PC-3 (cell line): ENCODE measurements around the gene TMEM170B. TPM values are rescaled to one million over a fixed set of nuclear protein-coding genes. Genes with fewer than 3 reads are reported as not detected.

Source experiments
- ATAC-seq: fragments of 200-7000 bp; cut with Tn5 transposase; 2 replicates; pipeline ENCODE4 v1.9.1; 2020; ENCODE audit warnings: mild to moderate bottlenecking, moderate library complexity
- BruUV-seq: library from RNA; stranded (reverse); fragments of 400-500 nt; replicated peaks from 2 replicates; lab custom pipeline; 2021; lab: Mats Ljungman, UMichigan
- CTCF ChIA-PET: fragments of 300-600 bp; sonication (Branson Sonifier 250); formaldehyde crosslinking; loops from one replicate; lab custom pipeline; 2022; ENCODE audit warnings: antibody characterized with exemption; lab: Charles Lee
- POLR2A ChIA-PET: fragments of 300-600 bp; sonication (Branson Sonifier 250); formaldehyde crosslinking; loops from one replicate; lab custom pipeline; 2022; ENCODE audit warnings: antibody characterized with exemption; ENCODE audit not compliant: unreplicated experiment; lab: Charles Lee
- DNase-seq: peaks from one replicate; pipeline ENCODE4 v3.0.0-alpha.2; 2015
- H2AFZ ChIP-seq: fragments of 300-600 bp; sonication (generic); 2 replicates; pipeline ENCODE4 v1.6.0; 2016; ENCODE audit warnings: antibody characterized with exemption, low read length
- H3F3A ChIP-seq: fragments of 300-600 bp; sonication (generic); one replicate; pipeline ENCODE4 v1.6.0; 2017; ENCODE audit warnings: antibody characterized with exemption, low read length, control low read depth, mild to moderate bottlenecking; ENCODE audit not compliant: unreplicated experiment
- H3K27ac ChIP-seq: fragments of 300-600 bp; sonication (generic); 2 replicates; pipeline ENCODE4 v1.5.1; 2016; ENCODE audit warnings: mild to moderate bottlenecking, low read length
- H3K27me3 ChIP-seq: fragments of 300-600 bp; sonication (generic); 2 replicates; pipeline ENCODE4 v1.6.1; 2016; ENCODE audit warnings: low read length, mixed read lengths
- H3K36me3 ChIP-seq: fragments of 300-600 bp; sonication (generic); 2 replicates; pipeline ENCODE4 v1.6.1; 2016; ENCODE audit warnings: low read depth, mixed run types, low read length, mixed read lengths
- H3K4me1 ChIP-seq: fragments of 300-600 bp; sonication (generic); 2 replicates; pipeline ENCODE4 v1.5.1; 2016; ENCODE audit warnings: low read length; ENCODE audit not compliant: insufficient read depth
- H3K4me2 ChIP-seq: fragments of 300-600 bp; sonication (generic); 2 replicates; pipeline ENCODE4 v1.6.0; 2016; ENCODE audit warnings: low read length
- H3K4me3 ChIP-seq: fragments of 300-600 bp; sonication (generic); 2 replicates; pipeline ENCODE4 v1.5.1; 2016; ENCODE audit warnings: mild to moderate bottlenecking, low read length, mixed read lengths
- H3K79me2 ChIP-seq: fragments of 300-600 bp; sonication (generic); 2 replicates; pipeline ENCODE4 v1.6.1; 2017; ENCODE audit warnings: low read length, mixed read lengths
- H3K9ac ChIP-seq: fragments of 300-600 bp; sonication (generic); 2 replicates; pipeline ENCODE4 v1.6.0; 2016; ENCODE audit warnings: mild to moderate bottlenecking, low read length
- H3K9me2 ChIP-seq: fragments of 300-600 bp; sonication (generic); replicated peaks from 2 replicates; pipeline ENCODE4 v1.6.1; 2016; ENCODE audit warnings: mixed run types, low read length, mixed read lengths
- H3K9me3 ChIP-seq: fragments of 300-600 bp; sonication (generic); 2 replicates; pipeline ENCODE4 v1.6.1; 2016; ENCODE audit warnings: low read length, mixed read lengths
- H4K20me1 ChIP-seq: fragments of 300-600 bp; sonication (generic); 2 replicates; pipeline ENCODE4 v1.6.1; 2016; ENCODE audit warnings: low read length, mixed read lengths
- EZH2 ChIP-seq: fragments of 300-600 bp; sonication (generic); IDR thresholded peaks from one replicate; pipeline ENCODE4 v1.6.1; 2017; ENCODE audit warnings: antibody characterized with exemption, mild to moderate bottlenecking, low read length; ENCODE audit not compliant: unreplicated experiment
- EZH2phosphoT487 ChIP-seq: fragments of 300-600 bp; sonication (generic); IDR thresholded peaks from 2 replicates; pipeline ENCODE4 v1.6.1; 2018; ENCODE audit warnings: mild to moderate bottlenecking, antibody characterized with exemption, low read length, borderline replicate concordance
- intact Hi-C: fragments of 100-400 bp; cut with micrococcal nuclease; formaldehyde crosslinking; loops from 2 replicates; pipeline ENCODE4 v1.9.0; 2023
- total RNA-seq: library from RNA; depleted of rRNA; stranded (reverse); fragments of >200 nt; gene quantifications from 2 replicates; pipeline ENCODE4 v1.2.3, GENCODE V29; 2014
- TF ChIP-seq, protein P1 (sequence below): fragments of 300-600 bp; sonication (generic); conservative IDR thresholded peaks from 2 replicates; pipeline ENCODE4 v1.5.1; 2017; ENCODE audit warnings: antibody characterized with exemption, low read depth, mild to moderate bottlenecking, low read length

The TMEM170B gene
- total RNA-seq, 1 experiment from 2014 or later, result 0.66 TPM

GRCh38 chr6:11598687-11599086, 61.1 kb downstream of the TMEM170B start:
- no peaks in the 10 kb centered on the region for H3K9me2 ChIP-seq
- no peak overlapping the region for H2AFZ ChIP-seq
- no TSS peak for BruUV-seq
- H3K9me3 ChIP-seq, result no peaks in the 10 kb centered on the region
- intact Hi-C loops, result no loop called here
- H3F3A ChIP-seq, result no peaks in the 10 kb centered on the region
- no peak overlapping the region for H3K27ac ChIP-seq
- no peaks in the 10 kb centered on the region for H3K36me3 ChIP-seq
- no peaks in the 10 kb centered on the region for H3K79me2 ChIP-seq
- DNase-seq (no peak), ATAC-seq (no peak)
- CTCF ChIA-PET, result no interaction called here
- POLR2A ChIA-PET, result no interaction called here
- H3K9ac ChIP-seq, result no peak overlapping the region
- peaks cover 11% of the 10 kb centered on the region; the same call in 1 of the 2 replicates for H3K4me1 ChIP-seq
- H3K4me2 ChIP-seq, result no peak overlapping the region
- no peak overlapping the region for H3K4me3 ChIP-seq
- H3K27me3 ChIP-seq, result no peaks in the 10 kb centered on the region
- H4K20me1 ChIP-seq, result no peaks in the 10 kb centered on the region
- TF ChIP-seq, protein P1, sequence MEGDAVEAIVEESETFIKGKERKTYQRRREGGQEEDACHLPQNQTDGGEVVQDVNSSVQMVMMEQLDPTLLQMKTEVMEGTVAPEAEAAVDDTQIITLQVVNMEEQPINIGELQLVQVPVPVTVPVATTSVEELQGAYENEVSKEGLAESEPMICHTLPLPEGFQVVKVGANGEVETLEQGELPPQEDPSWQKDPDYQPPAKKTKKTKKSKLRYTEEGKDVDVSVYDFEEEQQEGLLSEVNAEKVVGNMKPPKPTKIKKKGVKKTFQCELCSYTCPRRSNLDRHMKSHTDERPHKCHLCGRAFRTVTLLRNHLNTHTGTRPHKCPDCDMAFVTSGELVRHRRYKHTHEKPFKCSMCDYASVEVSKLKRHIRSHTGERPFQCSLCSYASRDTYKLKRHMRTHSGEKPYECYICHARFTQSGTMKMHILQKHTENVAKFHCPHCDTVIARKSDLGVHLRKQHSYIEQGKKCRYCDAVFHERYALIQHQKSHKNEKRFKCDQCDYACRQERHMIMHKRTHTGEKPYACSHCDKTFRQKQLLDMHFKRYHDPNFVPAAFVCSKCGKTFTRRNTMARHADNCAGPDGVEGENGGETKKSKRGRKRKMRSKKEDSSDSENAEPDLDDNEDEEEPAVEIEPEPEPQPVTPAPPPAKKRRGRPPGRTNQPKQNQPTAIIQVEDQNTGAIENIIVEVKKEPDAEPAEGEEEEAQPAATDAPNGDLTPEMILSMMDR, result no peak
- TF ChIP-seq EZH2phosphoT487 (no peak), EZH2 (no peak)

DNA sequence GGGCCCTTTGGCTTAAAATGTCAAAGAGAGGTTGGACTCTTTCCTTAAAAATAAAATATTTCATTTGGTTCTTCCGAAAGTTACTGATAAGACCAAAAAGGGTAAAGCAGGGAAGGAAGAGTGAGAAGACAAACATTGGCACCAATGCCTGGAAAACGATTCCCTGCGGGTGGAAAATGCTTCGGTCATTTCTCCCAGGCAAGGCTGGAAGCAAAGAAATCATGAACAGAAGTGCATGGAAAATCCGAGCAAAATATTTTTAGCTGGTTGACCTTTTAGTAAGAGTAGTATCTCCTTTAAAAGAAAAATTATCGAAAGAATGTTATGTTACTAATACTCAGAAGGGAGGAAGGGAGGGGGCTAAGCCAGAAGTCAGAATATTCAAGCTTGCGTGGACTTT, 62.7 kb downstream of the TMEM170B start:
- Histone ChIP-seq H3K4me1 (peaks cover 11% of the 10 kb centered on the region; the same call in 1 of the 2 replicates), H3K9ac (no peak overlapping the region), H2AFZ (no peak overlapping the region), H3K4me3 (no peak overlapping the region), H3K27me3 (no peaks in the 10 kb centered on the region), H3K79me2 (no peaks in the 10 kb centered on the region), H3K9me2 (no peaks in the 10 kb centered on the region), H3F3A (no peaks in the 10 kb centered on the region), H4K20me1 (no peaks in the 10 kb centered on the region), H3K9me3 (no peaks in the 10 kb centered on the region), H3K4me2 (no peak overlapping the region), H3K36me3 (no peaks in the 10 kb centered on the region), H3K27ac (no peak overlapping the region)
- intact Hi-C loops, result no loop called here
- no peak for TF ChIP-seq EZH2
- ChIA-PET CTCF (no interaction called here), POLR2A (no interaction called here)
- no TSS peak for BruUV-seq
- ATAC-seq (no peak), DNase-seq (no peak)

DNA sequence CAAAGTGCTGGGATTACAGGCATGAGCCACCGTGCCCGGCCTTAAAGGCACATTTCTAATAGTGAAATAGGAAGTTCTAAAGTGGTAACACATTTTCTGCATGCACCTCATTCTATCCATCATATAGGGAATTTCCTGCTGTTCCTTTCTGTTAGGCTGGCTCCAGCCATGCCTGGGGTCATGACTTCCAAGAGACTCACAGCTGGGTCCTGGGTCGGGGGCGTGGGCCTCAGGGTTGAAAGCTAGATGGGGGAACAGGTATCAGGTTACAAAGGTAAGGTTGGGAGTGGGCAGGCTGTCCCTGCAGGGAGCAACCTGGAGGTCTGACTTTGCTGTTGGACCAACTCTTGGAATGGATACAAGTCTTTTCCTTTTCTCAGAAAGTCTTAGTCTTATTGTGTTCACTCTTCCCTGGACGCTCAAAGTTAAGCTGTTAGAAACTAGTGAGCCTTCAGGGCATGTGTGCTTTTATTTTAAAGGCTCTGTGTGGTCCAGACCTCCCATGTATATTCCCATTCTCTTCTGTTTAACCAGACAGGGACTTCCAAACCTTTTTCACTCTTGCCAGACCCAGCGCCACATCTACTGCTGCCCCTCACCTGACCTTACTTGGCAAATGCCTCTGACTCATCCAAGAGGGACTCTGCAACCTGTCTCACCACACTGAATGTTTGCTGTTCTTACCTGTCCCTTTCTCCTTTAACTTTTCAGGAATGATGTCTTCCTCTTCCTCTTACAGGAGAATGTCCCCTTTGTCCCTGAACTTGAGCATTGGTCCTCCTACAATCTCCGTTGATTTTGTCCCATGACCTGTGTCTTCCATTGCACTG, 64.4 kb downstream of the TMEM170B start:
- Histone ChIP-seq H3K9me2 (no peaks in the 10 kb centered on the region), H3K36me3 (no peaks in the 10 kb centered on the region), H3K4me1 (peaks cover 11% of the 10 kb centered on the region; the same call in 1 of the 2 replicates), H3K79me2 (no peaks in the 10 kb centered on the region), H3F3A (no peaks in the 10 kb centered on the region), H3K9me3 (no peaks in the 10 kb centered on the region), H3K27me3 (no peaks in the 10 kb centered on the region), H3K27ac (no peak overlapping the region), H3K4me3 (no peak overlapping the region), H2AFZ (no peak overlapping the region), H3K4me2 (no peak overlapping the region), H4K20me1 (no peaks in the 10 kb centered on the region), H3K9ac (no peak overlapping the region)
- TF ChIP-seq EZH2phosphoT487 (no peak), EZH2 (no peak)
- TF ChIP-seq, protein P1, result no peak
- no TSS peak for BruUV-seq
- POLR2A ChIA-PET, result interaction anchor here (0.5 kb wide), 1 partner anchor 169 kb away, joined by 3 read pairs; no protein-coding TSS in a partner anchor
- DNase-seq (peak; percentile 47), ATAC-seq (no peak)
- intact Hi-C loops, result no loop called here
- CTCF ChIA-PET, result no interaction called here
